ENCODE measurements around the gene MAGED2.

The MAGED2 gene

DNA sequence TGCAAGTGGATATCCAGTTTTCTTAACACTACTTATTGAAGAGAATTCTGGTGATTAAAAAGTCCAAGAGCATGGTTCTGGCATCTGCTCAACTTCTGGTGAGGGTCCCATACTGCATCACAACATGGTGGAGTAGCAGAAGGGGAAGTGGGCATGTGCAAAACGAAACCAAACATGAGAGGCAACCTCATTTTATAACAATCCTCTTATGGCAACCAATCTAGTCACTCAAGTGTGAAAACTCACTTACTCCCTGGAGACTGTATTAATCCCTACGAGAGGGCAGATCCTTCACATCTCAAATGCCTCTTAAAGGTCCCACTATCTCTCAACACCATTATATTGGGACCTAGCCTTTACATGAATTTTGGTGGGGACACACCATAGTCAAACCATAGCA is 57.7 kb downstream of the MAGED2 start:
- DNase-seq (ENCODE audit: low read depth, low spot score), result no peak
- TF ChIP-seq, protein P1, sequence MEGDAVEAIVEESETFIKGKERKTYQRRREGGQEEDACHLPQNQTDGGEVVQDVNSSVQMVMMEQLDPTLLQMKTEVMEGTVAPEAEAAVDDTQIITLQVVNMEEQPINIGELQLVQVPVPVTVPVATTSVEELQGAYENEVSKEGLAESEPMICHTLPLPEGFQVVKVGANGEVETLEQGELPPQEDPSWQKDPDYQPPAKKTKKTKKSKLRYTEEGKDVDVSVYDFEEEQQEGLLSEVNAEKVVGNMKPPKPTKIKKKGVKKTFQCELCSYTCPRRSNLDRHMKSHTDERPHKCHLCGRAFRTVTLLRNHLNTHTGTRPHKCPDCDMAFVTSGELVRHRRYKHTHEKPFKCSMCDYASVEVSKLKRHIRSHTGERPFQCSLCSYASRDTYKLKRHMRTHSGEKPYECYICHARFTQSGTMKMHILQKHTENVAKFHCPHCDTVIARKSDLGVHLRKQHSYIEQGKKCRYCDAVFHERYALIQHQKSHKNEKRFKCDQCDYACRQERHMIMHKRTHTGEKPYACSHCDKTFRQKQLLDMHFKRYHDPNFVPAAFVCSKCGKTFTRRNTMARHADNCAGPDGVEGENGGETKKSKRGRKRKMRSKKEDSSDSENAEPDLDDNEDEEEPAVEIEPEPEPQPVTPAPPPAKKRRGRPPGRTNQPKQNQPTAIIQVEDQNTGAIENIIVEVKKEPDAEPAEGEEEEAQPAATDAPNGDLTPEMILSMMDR (IDR thresholded peaks at IDR 0.05; ENCODE audit: low read depth, low read length), result no peak
- H3K4me3 ChIP-seq (ENCODE audit: low read depth, low read length), result no peak overlapping the region
- in situ Hi-C loops (cut with HindIII; ENCODE audit: low sequenced_read_pairs), result no loop called here

All from astrocyte of the spinal cord (primary cell).